LNCAP (cell line): ENCODE measurements around the gene ZNF101.

Experiments used
- TF ChIP-seq, protein P1 (sequence below): fragments of 450-650 bp; IDR thresholded peaks from 2 replicates; pipeline ENCODE4 v1.5.1; 2017; ENCODE audit warnings: mild to moderate bottlenecking

The ZNF101 gene

DNA sequence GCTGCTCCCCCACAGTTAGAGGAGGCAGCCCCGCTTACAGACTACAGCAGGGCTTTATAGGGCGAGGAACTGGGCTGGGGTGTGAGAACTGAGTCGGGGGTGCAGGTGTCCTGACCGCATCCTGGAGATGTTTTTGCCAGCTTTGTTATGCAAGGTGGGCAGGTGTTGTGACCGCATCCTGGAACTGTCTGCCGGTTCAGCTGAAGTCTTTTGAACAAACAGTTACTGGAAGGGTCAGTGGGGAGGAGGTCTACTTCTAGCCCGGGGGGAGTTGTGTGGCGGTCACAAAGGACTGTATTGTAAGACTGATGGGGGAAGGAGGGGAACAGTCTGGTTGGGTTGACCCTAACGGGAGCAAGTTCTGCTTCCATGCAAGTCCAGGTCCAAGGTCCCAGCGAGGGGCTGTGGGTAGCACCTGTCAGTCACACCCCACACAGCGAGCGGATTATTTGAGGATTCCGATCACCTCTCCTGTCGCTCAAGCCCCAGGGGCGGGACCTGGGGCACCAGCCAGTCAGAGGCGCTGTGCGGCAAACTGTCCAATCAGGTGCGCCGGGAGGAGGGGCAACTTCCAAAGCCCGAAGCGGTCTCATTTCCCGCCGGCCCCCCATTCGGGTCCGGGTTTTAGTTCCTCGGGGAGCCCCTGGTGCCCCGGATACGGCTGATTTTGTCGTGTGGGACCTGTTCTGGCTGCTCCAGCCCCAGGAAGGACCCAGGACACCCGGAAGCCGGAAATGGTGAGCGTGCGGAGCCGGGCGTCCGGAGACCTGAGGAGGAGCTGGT, at the start of gene ZNF101:
Gene ZNF101, plus strand, starts transcription at position 610 of the 783 bp plus-strand sequence. Its CDS starts 125 bp downstream, at position 735.
- TF ChIP-seq, protein P1, sequence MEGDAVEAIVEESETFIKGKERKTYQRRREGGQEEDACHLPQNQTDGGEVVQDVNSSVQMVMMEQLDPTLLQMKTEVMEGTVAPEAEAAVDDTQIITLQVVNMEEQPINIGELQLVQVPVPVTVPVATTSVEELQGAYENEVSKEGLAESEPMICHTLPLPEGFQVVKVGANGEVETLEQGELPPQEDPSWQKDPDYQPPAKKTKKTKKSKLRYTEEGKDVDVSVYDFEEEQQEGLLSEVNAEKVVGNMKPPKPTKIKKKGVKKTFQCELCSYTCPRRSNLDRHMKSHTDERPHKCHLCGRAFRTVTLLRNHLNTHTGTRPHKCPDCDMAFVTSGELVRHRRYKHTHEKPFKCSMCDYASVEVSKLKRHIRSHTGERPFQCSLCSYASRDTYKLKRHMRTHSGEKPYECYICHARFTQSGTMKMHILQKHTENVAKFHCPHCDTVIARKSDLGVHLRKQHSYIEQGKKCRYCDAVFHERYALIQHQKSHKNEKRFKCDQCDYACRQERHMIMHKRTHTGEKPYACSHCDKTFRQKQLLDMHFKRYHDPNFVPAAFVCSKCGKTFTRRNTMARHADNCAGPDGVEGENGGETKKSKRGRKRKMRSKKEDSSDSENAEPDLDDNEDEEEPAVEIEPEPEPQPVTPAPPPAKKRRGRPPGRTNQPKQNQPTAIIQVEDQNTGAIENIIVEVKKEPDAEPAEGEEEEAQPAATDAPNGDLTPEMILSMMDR, result no peak

DNA sequence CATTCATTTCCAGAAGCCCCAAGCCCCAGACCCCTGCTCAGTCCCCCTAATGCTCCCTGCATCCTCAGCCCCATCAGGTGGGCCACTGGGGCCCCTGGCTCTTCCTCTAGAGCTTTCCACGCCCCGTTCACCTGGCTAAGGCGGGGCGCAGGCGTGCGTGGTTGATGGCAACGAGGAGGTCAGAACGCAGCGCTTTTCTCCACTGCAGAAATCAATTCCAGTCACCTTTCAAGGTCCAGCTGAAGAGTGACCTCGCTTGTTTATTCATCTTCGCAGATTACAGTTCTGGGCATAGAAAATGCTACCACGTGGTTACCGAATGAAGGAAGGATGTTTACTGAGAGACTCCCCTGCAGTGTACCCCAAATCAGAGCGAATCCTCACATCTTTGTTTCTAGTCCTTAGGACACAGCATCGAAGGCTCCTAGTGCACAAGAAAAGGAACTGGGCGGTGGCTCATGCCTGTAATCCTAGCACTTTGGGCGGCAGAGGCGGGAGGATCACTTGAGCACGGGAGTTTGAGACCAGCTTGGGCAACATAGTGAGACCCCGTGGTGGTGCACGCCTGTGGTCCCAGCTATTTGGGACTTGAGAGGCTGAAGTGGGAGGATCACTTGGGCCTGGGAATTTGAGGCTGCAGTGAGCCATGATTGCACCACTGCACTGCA, 49.3 kb upstream of the ZNF101 start:
- TF ChIP-seq, protein P1, result no peak

GRCh38 chr19:19619849-19620210, 48.8 kb upstream of the ZNF101 start:
- TF ChIP-seq, protein P1, result no peak

GRCh38 chr19:19623383-19623782, 45.3 kb upstream of the ZNF101 start:
- TF ChIP-seq, protein P1, result no peak

DNA sequence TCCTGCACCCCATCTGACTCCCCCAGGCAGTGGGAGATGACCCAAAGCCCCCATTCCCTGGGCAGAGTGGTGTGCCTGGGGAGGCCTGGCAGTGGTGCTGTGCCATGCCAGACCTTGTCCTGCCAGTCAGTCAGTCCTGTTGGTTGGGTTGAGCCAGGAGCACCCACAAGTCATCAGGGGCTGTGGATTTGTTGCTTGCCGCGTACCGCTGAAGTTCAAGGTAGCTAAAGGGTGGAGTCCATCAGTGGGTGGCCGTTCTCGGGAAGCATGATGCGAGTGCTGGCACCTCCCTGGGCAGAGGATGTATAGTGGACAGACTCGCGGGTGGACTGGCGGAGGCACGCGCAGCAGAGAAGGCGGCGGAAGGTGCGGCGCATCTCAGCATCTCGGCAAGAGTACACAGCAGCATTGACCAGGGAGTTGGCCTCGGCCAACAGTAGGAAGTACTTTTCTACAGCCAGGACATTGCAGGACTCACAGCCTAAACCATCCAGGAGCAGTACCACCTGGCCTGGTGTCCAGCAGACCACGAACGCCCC, 44.5 kb upstream of the ZNF101 start:
- TF ChIP-seq, protein P1, result no peak

GRCh38 chr19:19626516-19627472, 41.8 kb upstream of the ZNF101 start:
- TF ChIP-seq, protein P1, result no peak
